AG08396 (cell line): ENCODE measurements around the gene ABCA13.

Experiments used
- DNase-seq: peaks from one replicate; pipeline ENCODE4 v3.0.0; 2012; ENCODE audit warnings: low spot score, mixed read lengths

Gene ABCA13

DNA sequence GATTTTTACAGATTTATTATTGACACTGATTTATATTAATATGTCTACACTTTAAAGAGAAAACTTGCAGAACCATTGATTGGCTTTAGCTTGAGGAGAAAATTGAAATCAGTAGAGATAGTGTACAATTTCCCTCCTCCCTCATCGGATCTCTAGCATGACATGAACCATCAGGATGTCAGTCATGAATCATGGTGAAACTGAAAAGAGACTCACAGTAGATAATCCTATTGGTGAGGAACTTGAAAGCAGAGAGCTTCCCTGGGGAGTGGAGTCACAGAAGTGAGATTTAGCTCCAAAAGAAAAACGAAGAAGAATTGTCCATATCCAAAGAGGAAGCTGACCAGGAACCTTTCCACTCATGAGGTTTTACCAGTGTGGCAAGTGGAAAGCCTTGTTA is 346.8 kb downstream of the ABCA13 start:
- DNase-seq: no peak

DNA sequence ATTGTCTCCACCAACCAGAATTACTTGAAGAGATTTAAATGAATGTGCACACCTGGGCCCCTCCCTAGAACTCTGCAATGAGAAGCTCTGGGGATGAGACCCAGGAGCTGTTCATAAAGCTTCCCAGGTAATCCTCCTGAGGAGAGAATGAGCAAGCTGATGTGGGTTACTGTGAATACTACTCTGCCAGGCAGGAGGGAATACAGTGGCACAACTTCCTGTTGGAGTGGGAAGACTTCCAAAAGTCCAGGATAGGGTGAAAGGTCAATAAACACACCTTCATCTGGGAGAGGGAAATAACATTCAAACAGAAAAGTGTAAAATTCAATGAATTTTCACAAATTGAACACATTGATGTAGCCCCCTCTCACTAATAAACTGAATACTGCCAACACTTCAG is 351.4 kb downstream of the ABCA13 start:
- no peak for DNase-seq

DNA sequence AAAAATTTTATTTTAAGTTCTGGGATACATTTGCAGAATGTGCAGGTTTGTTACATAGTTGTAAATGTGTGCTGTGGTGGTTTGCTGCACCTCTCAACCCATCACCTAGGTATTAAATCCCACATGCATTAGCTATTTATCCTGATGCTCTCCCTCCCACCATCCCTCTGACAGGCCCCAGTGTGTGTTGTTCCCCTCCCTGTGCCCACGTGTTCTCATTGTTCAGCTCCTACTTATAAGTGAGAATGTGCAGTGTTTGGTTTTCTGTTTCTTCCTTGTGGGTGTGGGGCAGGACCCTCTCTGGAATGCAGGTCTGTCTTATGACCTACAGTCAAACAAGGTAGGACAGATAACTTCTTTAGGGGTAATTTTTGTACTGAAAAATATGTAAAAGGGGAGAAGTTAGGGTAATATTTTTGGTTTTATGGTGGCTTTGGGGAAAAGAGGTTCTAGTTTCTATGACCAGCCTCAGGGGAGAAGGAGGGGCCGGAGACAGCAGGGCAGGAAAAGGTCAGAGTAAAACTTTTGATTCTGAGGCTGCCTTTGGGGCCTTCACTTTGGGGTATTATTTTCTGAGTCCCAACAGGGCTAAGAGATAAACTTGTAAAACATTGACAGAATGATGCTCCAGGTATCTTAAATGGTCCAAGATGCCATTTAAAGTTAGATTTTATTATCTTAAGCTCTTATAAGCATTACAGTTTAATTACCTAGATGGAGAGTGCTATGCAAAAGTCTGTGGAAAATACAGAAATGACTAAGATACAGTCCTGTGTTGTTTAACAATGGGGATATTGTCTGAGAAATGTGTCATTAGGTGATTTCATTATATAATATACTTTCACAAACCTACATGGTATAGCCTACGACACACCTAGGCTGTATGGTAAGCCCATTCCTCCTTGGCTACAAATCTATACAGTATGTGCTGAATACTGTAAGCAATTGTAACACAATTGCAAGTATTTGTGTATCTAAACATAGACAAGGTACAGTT is 354.8 kb downstream of the ABCA13 start:
- no peak for DNase-seq

DNA sequence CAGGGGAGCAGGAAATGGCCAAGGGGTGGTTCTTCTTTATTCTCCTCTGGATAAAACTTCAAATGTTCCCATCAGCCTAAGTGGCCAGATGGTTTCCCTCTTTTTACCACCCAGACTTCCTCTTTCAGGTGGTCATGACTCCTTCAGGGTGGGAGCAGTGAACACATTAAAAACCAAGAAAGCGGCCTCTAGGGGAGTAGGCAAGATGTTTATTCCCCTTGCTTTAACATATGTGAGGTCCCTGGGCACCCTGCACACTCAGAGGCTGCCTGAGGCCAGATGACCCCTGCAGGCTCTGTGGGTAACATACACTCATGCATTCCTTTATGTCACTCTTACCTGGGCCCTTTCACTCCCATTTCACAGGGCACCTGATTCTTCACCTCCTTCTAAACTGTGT is 357.4 kb downstream of the ABCA13 start:
- DNase-seq: no peak

DNA sequence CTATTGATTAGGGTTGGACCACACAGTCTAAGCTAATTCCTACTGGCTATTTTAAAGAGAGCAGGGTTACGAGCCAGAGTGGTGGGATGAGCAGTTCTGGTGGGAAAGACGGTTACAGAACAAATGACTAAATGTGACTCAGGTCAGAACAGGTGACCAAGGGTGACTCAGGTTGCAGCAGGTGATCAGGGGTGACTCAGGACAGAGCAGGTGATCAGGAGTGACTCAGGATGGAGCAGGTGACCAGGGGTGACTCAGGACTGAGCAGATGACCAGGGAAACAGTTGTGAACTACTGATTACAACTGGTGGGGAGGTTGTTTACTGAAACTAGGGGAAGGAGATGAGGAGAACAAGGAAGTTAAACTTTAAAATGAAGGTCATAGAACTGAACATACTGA is 366.3 kb downstream of the ABCA13 start:
- DNase-seq: no peak

DNA sequence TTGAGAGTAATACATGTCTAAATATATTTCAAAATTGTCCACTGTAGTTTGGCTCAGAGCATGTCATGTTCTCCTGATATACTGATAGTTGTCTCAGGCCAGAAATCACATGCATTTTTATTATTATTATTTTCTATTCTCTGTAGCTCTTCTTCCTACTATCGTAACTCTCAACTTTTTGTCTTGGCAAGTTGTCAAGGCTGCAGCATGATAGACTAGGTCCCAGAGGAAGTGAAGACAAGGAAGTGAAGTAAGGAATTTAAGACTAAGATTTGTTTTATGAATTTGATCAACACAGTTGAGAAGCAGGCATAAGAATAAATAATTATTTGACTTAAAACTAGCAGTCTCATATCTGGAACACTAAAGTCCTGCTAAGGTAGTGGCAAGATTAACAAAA is 369.5 kb downstream of the ABCA13 start:
- DNase-seq: no peak

DNA sequence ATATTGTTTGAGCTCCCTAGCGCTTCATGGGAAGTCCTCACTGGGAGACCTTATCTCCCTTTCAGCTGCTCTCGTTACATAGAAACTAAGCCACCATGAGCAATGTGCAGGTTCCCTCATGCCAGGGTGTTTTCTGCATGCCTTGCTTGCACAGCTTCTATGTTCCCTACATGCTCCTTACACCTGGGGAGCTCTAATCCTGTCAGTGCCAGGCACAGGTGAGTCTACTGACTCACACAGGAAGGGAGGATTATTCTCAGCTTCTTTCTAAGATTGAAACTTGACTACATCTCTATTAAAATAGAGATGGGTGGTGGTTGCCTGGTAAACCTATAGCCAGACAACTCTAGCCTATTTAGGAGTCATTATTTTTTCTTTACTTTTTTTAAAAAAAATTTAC is 377.4 kb downstream of the ABCA13 start:
- no peak for DNase-seq

DNA sequence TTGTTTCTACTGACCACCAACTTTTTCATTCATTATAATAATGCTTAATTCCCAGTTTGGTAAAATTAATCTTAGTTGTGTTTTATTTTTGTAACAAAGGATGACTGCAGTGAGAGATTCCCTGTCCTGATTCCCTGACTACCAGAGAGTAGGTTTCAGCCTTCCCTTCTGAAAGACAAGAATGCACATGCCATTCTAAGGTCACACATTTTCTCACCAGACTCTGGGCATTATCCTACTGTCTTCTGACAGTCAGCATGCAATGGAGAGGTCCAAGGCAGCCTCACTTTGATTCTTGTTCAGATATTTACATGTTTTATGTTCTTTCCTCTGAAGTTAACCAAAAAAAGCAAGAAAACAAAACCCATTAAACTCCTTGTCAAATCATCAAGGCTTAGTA is 380.4 kb downstream of the ABCA13 start:
- DNase-seq: no peak

DNA sequence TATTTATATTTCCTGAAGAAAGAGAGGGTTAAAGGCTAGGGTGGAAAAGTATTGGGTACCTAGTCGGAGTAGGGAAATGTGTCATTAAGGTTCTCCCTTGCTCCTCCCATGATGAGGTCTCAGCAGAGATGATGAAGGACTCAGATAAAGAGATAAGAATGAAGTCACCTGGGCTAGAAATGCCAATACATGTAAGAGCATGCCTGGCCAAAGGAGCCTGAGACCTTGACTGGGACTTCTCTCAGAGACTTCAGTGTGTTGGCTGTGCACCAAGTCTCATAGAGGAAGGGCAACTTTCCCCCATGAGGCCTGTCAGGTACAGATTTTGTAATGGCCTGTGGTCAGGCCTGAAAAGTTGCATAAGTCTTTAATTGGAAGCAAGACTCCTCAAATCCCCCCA is 392.1 kb downstream of the ABCA13 start:
- no peak for DNase-seq

DNA sequence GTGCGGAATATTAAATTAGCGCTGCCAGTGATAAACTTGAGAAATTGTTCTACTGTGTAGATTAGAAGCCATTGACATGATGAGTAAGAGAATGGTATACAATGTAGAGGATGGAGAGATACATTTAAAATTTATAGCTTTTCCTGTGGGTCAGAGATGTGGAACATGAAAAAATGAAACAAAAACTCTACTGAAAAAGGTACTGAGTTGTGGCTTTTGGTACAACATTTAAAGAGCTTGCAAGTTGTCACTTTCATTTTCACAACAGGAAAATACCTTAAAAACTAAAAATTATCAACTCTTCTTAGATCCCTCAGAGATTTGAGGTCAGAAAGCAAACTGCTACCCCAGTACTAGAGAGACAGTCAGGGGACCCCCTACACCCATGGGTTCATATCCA is 404.3 kb downstream of the ABCA13 start:
- no peak for DNase-seq

DNA sequence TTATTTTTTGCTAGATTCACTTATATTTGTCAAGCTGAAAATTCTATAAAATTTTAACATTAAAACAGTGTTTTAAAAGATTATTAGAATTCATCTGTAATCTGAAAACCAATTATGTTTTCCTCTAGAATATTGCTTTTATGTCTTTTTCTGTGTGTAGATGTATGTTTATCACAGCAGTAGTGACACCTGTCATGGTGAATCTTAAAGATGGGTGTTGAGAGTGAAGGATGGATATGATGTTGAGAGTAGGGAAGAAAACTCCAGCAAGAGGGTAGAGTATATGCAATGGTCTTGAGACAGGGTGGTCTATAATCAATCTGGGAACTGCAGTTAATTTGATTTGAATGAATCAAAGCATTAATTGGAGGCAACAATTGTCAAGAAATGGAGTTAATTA is 416.2 kb downstream of the ABCA13 start:
- DNase-seq: no peak

DNA sequence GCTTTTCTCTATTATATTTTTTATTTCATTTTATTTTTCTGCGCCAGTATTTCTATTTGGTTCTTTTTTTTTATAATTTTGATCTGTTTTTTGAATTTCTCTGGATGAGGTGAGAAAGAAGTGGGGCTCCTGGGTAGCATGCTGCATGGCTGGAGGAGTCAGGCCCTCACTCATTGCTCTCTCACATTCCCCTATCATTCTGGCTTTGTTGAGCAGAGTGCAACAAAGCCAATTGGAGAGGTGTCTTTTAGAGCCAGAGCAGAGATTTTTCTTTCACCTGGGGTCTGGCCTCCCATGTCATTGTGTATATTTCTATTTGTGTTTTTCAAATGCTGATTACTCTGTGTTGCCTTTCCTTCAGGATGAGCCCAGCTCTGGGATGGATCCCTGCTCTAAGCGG is 423.1 kb downstream of the ABCA13 start:
- no peak for DNase-seq

DNA sequence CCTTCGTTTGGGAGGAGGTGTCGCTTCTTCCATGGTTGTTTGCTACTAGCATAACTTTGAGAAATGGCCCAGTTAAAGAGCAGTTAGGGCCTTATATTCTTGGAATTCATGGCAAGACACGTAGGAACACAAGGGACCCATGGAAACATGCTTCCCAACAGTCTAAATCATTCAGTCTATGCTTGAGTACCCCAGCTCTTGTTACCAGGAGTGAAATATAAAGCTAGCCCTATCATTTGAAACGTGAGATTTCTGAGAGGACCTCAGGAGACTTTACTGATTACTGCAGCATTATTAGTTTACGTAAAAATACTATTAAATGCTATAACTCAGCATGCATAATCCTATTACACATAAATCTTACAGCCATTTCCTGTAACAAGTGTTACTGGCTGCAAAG is 424.5 kb downstream of the ABCA13 start:
- no peak for DNase-seq

DNA sequence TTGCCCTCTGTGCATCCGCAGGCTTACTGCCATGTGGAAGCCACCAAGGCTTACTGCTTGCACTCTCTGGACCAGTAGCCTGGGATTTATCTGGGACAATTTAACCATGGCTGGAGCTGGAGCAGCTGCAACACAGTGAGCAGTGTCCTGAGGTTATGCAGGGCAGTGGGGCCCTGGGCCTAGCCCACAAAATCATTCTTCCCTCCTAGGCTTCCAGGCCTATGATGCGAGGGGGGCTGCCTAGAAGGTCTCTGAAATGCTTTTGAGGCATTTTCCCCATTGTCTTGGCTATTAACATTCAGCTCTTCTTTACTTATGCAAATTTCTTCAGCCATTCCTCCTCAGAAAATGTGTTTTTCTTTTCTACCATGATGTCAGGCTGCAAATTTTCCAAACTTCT is 439.4 kb downstream of the ABCA13 start:
- DNase-seq: no peak

DNA sequence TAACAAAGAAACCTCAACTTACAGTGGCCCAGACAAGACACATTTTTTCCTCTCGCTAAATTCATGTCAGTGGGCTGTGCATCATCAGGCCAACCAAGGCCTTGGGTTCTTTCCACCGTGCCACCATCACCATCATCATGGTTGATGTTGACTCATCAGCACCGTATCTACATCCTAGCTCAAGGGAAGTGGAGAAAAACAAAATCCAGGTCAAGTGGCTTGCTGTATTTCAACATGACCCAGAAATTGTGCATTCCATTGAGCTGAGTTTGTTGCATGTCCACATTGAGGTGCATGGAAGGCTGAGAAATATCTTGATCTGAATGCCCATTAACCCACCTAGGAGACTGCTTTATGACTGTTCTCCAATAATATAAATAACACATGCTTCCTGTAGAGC is 440.7 kb downstream of the ABCA13 start:
- no peak for DNase-seq

DNA sequence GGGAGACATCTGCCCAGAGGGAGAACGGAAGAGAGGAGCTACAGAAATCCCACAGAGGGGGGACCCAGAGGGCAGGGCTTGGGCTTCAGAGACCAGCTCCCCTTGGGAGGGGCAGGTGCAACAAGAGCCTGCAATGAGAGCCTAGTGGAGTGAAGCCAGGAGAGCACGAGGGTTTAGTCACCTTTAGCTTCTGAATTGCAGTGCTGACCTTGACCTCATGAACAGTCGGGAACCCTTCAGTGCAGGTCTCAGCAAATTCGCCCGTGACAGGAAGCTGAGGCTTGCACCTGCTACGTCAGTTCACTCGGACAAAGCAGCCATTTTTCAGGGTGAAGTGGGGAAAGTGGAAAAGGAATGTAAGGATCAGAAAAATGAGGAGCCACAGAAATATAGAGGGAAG is 446.2 kb downstream of the ABCA13 start:
- no peak for DNase-seq

DNA sequence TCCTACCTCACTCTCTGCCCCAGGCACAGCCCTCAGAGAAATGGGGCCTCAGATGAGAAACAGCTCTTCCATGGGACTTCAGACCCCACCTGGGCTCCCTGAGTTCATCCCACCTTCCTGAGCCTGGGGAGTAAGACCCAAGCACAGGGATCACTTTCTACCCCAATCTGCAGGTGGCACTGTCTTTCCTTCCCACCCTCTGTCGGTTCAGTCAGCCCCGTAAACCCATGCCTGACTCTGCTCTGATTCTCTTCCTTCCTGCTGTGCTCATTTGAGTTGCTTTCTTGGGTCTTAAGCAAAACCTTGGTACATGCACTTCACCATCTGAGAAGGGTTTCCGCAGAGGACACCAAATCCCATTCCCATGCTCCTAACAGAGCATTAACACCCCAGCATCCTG is 446.7 kb downstream of the ABCA13 start:
- DNase-seq: no peak

DNA sequence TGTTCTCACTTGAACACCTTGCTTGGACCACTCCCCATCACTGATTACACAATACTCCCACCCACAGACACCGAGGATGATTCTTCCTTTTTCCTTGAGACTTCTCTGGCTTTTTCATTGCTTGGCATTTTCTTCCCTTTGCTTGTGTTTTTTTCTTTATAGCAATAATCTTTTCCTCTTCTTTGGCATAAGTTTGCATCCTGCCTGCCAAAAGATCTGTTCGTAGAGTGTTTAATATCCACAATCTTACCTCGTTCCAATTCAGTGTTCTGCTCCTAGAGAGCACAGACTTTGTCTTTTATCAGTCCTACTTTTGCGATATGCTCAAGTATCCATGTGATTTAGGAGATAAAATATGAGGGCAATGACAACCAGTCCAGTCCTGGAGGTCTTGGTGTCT is 449.8 kb downstream of the ABCA13 start:
- DNase-seq: no peak

DNA sequence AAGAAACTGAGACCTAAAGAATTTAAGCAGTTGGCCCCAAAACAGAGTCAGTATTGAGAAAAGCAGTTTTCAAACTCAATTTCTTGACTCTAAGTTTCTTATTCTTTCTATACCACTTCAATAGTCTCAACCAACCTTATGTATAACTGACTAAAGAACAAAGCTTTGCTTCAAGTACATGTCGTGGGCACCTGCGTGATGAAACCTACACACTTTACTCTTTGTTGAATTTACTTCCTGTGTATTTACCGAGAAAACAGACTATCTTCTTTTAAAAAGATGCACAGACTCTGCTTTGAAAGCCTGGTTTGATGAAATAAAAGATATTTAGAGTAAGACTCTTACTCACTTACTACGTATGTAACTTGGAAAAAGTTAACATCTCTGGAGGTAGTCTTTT is 455.9 kb downstream of the ABCA13 start:
- no peak for DNase-seq

DNA sequence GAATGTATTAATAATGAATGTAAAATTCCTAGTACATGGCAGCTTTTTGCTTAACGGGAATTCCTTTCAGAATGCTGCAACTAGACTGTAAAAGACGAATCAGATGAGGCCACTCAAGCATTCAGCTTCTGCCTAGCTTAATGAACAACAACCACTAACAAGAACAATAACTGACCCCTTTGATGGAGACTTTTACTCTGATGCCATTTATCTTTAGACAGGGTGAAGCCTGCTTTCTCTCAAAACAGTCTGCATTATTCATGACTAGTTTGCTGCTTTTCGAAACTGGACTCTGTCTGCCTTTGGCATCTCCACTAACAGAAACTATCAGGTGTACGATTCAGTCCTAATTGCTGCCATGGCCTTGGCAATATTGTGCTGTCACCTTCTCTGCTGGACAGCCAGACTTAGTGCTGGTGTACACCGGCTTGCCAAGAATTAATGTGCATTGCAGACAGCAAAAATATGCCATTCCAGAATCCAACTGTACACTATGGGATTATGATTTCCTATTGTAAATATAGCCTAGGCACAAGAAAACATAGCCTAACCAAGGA is 457.6 kb downstream of the ABCA13 start:
- DNase-seq: no peak

DNA sequence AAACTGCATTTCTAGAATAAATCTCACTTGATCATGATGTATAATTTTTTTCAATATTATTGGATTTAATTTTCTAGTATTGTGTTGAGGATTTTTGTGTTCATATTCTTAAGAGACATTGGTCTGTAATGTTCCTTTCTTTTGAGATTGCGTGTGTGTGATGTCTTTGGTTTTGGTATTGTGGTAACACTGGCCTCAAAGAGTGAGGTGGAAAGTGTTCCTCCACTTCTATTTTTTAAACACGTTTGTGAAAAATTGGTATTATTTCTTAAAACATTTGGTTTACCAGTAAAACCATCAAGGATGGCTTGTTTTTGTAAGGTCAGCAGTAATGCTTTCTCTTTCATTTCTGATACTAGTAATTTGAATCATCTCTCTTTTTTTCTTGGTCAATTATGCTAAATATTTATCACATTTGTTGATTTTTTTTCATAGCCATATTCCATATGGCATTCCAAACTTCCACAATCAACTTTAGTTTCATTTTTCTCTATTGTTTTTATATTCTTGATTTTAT is 462.9 kb downstream of the ABCA13 start:
- no peak for DNase-seq

DNA sequence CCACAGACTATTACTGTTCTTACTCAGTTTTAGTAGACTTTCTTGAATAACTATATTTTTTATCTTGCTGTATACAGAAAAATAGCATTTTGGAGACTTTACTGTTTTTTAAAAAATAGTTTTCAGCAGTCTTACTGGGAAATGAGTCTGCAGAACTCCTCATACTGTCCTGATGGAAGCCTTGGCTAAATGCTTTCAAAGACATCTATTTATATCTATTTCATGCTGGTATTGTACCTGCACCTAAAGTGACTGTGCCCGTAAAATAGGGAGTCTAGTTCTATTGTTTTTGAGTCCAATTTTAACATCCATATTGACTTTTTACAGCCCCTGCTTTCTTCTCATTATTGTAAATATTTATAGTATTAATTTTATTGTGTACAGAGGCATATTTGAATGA is 464.5 kb downstream of the ABCA13 start:
- no peak for DNase-seq

DNA sequence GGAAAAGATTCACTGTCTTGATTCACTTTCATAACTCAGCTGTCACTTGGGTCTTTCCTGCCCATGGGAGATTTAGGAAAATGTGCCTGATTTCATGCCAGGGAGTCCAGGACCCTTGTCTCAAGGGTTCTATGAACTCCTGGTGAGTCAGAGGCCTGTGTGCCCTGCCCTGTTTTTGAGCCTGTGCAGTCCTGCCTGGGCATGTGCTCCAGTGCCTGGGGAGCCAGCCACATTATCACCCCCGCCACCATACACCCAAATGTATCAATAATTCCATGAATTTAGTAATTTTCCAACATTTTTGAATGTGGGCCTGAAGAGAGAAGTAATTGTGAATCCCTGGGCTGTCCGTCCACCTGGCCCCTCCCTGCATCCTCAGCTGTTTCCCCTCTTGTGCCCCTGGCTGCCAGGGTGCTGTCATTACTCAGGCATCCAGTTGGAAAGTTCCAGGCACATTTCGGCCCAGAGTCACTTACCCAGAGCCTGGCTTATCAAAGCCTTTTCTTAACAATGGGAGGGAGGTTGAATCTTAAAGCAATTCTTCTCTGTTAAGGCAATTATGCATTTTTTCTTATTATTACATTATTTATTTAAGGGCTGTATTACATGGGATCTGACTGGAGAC is 465.2 kb downstream of the ABCA13 start:
- DNase-seq: no peak
